Duodenal mucosa (tissue), 2 donors: ENCODE data around the gene CAPN7.

Experiments used
- H3K27ac ChIP-seq: one replicate; pipeline ENCODE4 v1.7.0; 2013; ENCODE audit warnings: low read depth, low read length
- H3K27me3 ChIP-seq, 2 donors: one replicate each; pipeline ENCODE4 v1.7.0; 2013; ENCODE audit warnings: low read length in 2 of 2, control low read depth in 1 of 2; ENCODE audit not compliant: insufficient read depth in 2 of 2, control insufficient read depth in 1 of 2
- H3K36me3 ChIP-seq, 2 donors: one replicate each; pipeline ENCODE4 v1.7.0; 2013; ENCODE audit warnings: low read length in 2 of 2, control low read depth in 1 of 2; ENCODE audit not compliant: insufficient read depth in 2 of 2, control insufficient read depth in 1 of 2
- H3K4me1 ChIP-seq, 2 donors: one replicate each; pipeline ENCODE4 v1.7.0; 2013; ENCODE audit warnings: low read length in 2 of 2, control low read depth in 1 of 2; ENCODE audit not compliant: insufficient read depth in 2 of 2, control insufficient read depth in 1 of 2
- H3K4me3 ChIP-seq, 2 donors: one replicate each; pipeline ENCODE4 v1.7.0; 2013; ENCODE audit warnings: low read length in 2 of 2, low read depth in 1 of 2
- H3K9ac ChIP-seq, 2 donors: one replicate each; pipeline ENCODE4 v1.7.0; 2013; ENCODE audit warnings: low read length in 2 of 2, low read depth in 1 of 2
- H3K9me3 ChIP-seq, 2 donors: one replicate each; pipeline ENCODE4 v1.7.0; 2013; ENCODE audit warnings: low read length in 2 of 2, control low read depth in 1 of 2; ENCODE audit not compliant: control insufficient read depth in 1 of 2

The CAPN7 gene

GRCh38 chr3:15271030-15271429, 65.0 kb downstream of the CAPN7 start:
- H3K4me1 ChIP-seq, result peaks cover 11 to 18% of the 10 kb centered on the region in 2 donors
- no peaks in the 10 kb centered on the region for H3K9me3 ChIP-seq
- H3K36me3 ChIP-seq, result no peaks in the 10 kb centered on the region
- H3K27me3 ChIP-seq, result no peaks in the 10 kb centered on the region
- no peak overlapping the region for H3K9ac ChIP-seq
- no peak overlapping the region for H3K27ac ChIP-seq
- no peak overlapping the region for H3K4me3 ChIP-seq

GRCh38 chr3:15271785-15272381, 65.8 kb downstream of the CAPN7 start:
- H3K9me3 ChIP-seq, result no peaks in the 10 kb centered on the region
- no peaks in the 10 kb centered on the region for H3K27me3 ChIP-seq
- no peak overlapping the region for H3K9ac ChIP-seq
- H3K4me1 ChIP-seq, result peaks cover 11 to 18% of the 10 kb centered on the region in 2 donors
- no peak overlapping the region for H3K27ac ChIP-seq
- H3K4me3 ChIP-seq, result no peak overlapping the region
- H3K36me3 ChIP-seq, result no peaks in the 10 kb centered on the region

- Histone ChIP-seq H3K4me3 (no peak overlapping the region), H3K9ac (no peak overlapping the region), H3K27ac (no peak overlapping the region), H3K36me3 (no peaks in the 10 kb centered on the region), H3K9me3 (no peaks in the 10 kb centered on the region), H3K27me3 (no peaks in the 10 kb centered on the region), H3K4me1 (peaks cover 11 to 18% of the 10 kb centered on the region in 2 donors)
Measured at GRCh38 chr3:15272426-15273196, 66.6 kb downstream of the CAPN7 start.

GRCh38 chr3:15273227-15273626, 67.2 kb downstream of the CAPN7 start:
- Histone ChIP-seq H3K9me3 (no peaks in the 10 kb centered on the region), H3K27me3 (no peaks in the 10 kb centered on the region), H3K9ac (no peak overlapping the region), H3K27ac (no peak overlapping the region), H3K4me1 (peaks cover 8 to 15% of the 10 kb centered on the region in 2 donors), H3K4me3 (no peak overlapping the region), H3K36me3 (no peaks in the 10 kb centered on the region)

- no peaks in the 10 kb centered on the region for H3K27me3 ChIP-seq
- no peaks in the 10 kb centered on the region for H3K4me1 ChIP-seq
- no peaks in the 10 kb centered on the region for H3K9me3 ChIP-seq
- H3K4me3 ChIP-seq, result no peak overlapping the region
- no peak overlapping the region for H3K27ac ChIP-seq
- no peaks in the 10 kb centered on the region for H3K36me3 ChIP-seq
- no peak overlapping the region for H3K9ac ChIP-seq
Measured at GRCh38 chr3:15276028-15276724, 70.1 kb downstream of the CAPN7 start.

- no peak overlapping the region for H3K4me3 ChIP-seq
- H3K9ac ChIP-seq, result no peak overlapping the region
- no peaks in the 10 kb centered on the region for H3K36me3 ChIP-seq
- no peaks in the 10 kb centered on the region for H3K27me3 ChIP-seq
- no peaks in the 10 kb centered on the region for H3K9me3 ChIP-seq
- H3K27ac ChIP-seq, result no peak overlapping the region
- H3K4me1 ChIP-seq, result no peaks in the 10 kb centered on the region
Measured at GRCh38 chr3:15277861-15278500, 71.9 kb downstream of the CAPN7 start.

- Histone ChIP-seq H3K9me3 (no peaks in the 10 kb centered on the region), H3K9ac (no peak overlapping the region), H3K36me3 (no peaks in the 10 kb centered on the region), H3K27ac (no peak overlapping the region), H3K27me3 (no peaks in the 10 kb centered on the region), H3K4me1 (no peaks in the 10 kb centered on the region), H3K4me3 (no peak overlapping the region)
Measured at GRCh38 chr3:15279205-15279604, 73.2 kb downstream of the CAPN7 start.

- no peaks in the 10 kb centered on the region for H3K4me1 ChIP-seq
- no peaks in the 10 kb centered on the region for H3K9me3 ChIP-seq
- H3K27ac ChIP-seq, result no peak overlapping the region
- H3K4me3 ChIP-seq, result no peak overlapping the region
- no peak overlapping the region for H3K9ac ChIP-seq
- no peaks in the 10 kb centered on the region for H3K27me3 ChIP-seq
- H3K36me3 ChIP-seq, result no peaks in the 10 kb centered on the region
Measured at GRCh38 chr3:15279671-15280402, 73.8 kb downstream of the CAPN7 start.

- Histone ChIP-seq H3K9me3 (no peaks in the 10 kb centered on the region), H3K4me1 (no peaks in the 10 kb centered on the region), H3K27me3 (no peaks in the 10 kb centered on the region), H3K4me3 (no peak overlapping the region), H3K36me3 (no peaks in the 10 kb centered on the region), H3K9ac (no peak overlapping the region), H3K27ac (no peak overlapping the region)
Measured at GRCh38 chr3:15280853-15281532, 74.9 kb downstream of the CAPN7 start.
